Parathyroid adenoma (tissue), 2 donors: Measurements from ENCODE around the gene LCE7A.

Experiments
- H2AFZ ChIP-seq: fragments of 300-600 bp; sonication (generic); one replicate; pipeline ENCODE4 v1.7.0; 2017; ENCODE audit warnings: antibody characterized with exemption, mild to moderate bottlenecking
- H3K27ac ChIP-seq: fragments of 300-600 bp; sonication (generic); one replicate; pipeline ENCODE4 v1.7.0; 2017
- H3K27me3 ChIP-seq: fragments of 300-600 bp; sonication (generic); one replicate; pipeline ENCODE4 v1.7.0; 2017; ENCODE audit warnings: low read length; ENCODE audit not compliant: control insufficient read depth, insufficient read depth
- H3K36me3 ChIP-seq: fragments of 300-600 bp; sonication (generic); one replicate; pipeline ENCODE4 v1.7.0; 2017; ENCODE audit warnings: low read length; ENCODE audit not compliant: control insufficient read depth, insufficient read depth
- H3K4me1 ChIP-seq: fragments of 300-600 bp; sonication (generic); one replicate; pipeline ENCODE4 v1.7.0; 2017; ENCODE audit warnings: control low read depth
- H3K4me2 ChIP-seq: fragments of 300-600 bp; sonication (generic); one replicate; pipeline ENCODE4 v1.7.0; 2017; ENCODE audit warnings: low read length
- H3K4me3 ChIP-seq: fragments of 300-600 bp; sonication (generic); one replicate; pipeline ENCODE4 v1.7.0; 2017; ENCODE audit warnings: low read depth, low read length
- H3K79me2 ChIP-seq: fragments of 300-600 bp; sonication (generic); one replicate; pipeline ENCODE4 v1.7.0; 2017; ENCODE audit warnings: control low read depth
- H3K9ac ChIP-seq: fragments of 300-600 bp; sonication (generic); one replicate; pipeline ENCODE4 v1.7.0; 2017; ENCODE audit warnings: mild to moderate bottlenecking
- H3K9me3 ChIP-seq: fragments of 300-600 bp; sonication (generic); one replicate; pipeline ENCODE4 v1.7.0; 2017; ENCODE audit warnings: low read length; ENCODE audit not compliant: control insufficient read depth
- CTCF ChIP-seq: fragments of 300-600 bp; sonication (generic); IDR thresholded peaks from one replicate; pipeline ENCODE4 v1.7.0; 2017; ENCODE audit warnings: antibody characterized with exemption, mild to moderate bottlenecking
- donor health status: primary hyperparathyroidism.

The LCE7A gene

GRCh38 chr1:152902636-152903035 is 42.8 kb downstream of the LCE7A start:
- no peak overlapping the region for H3K9ac ChIP-seq
- no peak overlapping the region for H3K4me3 ChIP-seq
- H3K4me1 ChIP-seq = no peaks in the 10 kb centered on the region
- H3K36me3 ChIP-seq = no peaks in the 10 kb centered on the region
- no peak for TF ChIP-seq CTCF
- no peaks in the 10 kb centered on the region for H3K27me3 ChIP-seq
- no peak overlapping the region for H2AFZ ChIP-seq
- H3K27ac ChIP-seq = no peak overlapping the region
- no peaks in the 10 kb centered on the region for H3K9me3 ChIP-seq
- no peaks in the 10 kb centered on the region for H3K79me2 ChIP-seq
- no peak overlapping the region for H3K4me2 ChIP-seq

- Histone ChIP-seq H3K27ac (no peak overlapping the region), H3K9ac (no peak overlapping the region), H3K4me3 (no peak overlapping the region), H3K4me2 (no peak overlapping the region), H3K27me3 (no peaks in the 10 kb centered on the region), H3K9me3 (no peaks in the 10 kb centered on the region), H2AFZ (no peak overlapping the region), H3K79me2 (no peaks in the 10 kb centered on the region), H3K4me1 (no peaks in the 10 kb centered on the region), H3K36me3 (no peaks in the 10 kb centered on the region)
- no peak for TF ChIP-seq CTCF
Observed at GRCh38 chr1:152904688-152905440, 45.1 kb downstream of the LCE7A start.

GRCh38 chr1:152906023-152906565 is 46.3 kb downstream of the LCE7A start:
- H3K27ac ChIP-seq = no peak overlapping the region
- TF ChIP-seq CTCF = no peak
- H3K4me3 ChIP-seq = no peak overlapping the region
- no peaks in the 10 kb centered on the region for H3K9me3 ChIP-seq
- H3K36me3 ChIP-seq = no peaks in the 10 kb centered on the region
- no peaks in the 10 kb centered on the region for H3K79me2 ChIP-seq
- H2AFZ ChIP-seq = no peak overlapping the region
- no peak overlapping the region for H3K9ac ChIP-seq
- H3K4me1 ChIP-seq = no peaks in the 10 kb centered on the region
- no peaks in the 10 kb centered on the region for H3K27me3 ChIP-seq
- H3K4me2 ChIP-seq = no peak overlapping the region

GRCh38 chr1:152907686-152908601 is 48.1 kb downstream of the LCE7A start, which contains the start of gene IVL:
IVL (plus strand) TSS chr1:152908546; CDS start chr1:152909798, 1,252 bp downstream.
- H3K9ac ChIP-seq = no peak within 1 kb of the TSS
- H2AFZ ChIP-seq = no peak within 1 kb of the TSS
- H3K27ac ChIP-seq = no peak within 1 kb of the TSS
- H3K27me3 ChIP-seq = no peaks in the 10 kb centered on the region
- no peak for TF ChIP-seq CTCF
- no peak within 1 kb of the TSS for H3K4me3 ChIP-seq
- no peaks in the 10 kb centered on the region for H3K4me1 ChIP-seq
- no peaks in the 10 kb centered on the region for H3K36me3 ChIP-seq
- no peak within 1 kb of the TSS for H3K4me2 ChIP-seq
- H3K9me3 ChIP-seq = no peaks in the 10 kb centered on the region
- no peaks in the 10 kb centered on the region for H3K79me2 ChIP-seq
